Measurements from ENCODE around the gene NAXE. TPM values are rescaled to one million over a fixed set of nuclear protein-coding genes. Genes with fewer than 3 reads are reported as not detected.

The NAXE gene
- total RNA-seq, 1 donor: 63.7 TPM

DNA sequence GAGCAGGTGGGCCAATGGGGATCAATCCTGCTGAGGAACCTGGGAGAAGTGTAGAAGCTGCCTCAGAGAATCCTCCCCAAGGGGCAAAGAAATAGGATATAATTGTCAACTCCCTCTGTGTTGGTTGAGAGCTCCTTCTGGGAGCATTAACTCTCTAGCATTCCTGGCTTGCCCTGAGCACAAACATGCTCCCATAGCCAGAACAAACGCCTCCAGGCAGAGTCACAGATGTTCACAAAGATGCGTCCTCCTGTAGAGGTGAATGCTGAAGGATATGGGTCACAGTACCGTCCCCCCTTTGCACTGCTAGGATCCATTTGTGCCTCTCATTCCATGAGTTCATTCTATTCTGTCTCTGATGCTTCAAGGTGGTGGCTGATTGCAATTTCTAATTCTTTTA is 40.8 kb downstream of the NAXE start:
- Histone ChIP-seq H2AFZ (ENCODE audit: low read length) (no peak overlapping the region), H4K20me1 (ENCODE audit: insufficient read depth, low read length) (no peaks in the 10 kb centered on the region), H3K4me1 (ENCODE audit: insufficient read depth, low read length) (no peaks in the 10 kb centered on the region), H3K4me2 (ENCODE audit: insufficient read depth, low read length) (no peak overlapping the region), H3K79me2 (ENCODE audit: insufficient read depth, low read length) (no peaks in the 10 kb centered on the region), H3K4me3 (ENCODE audit: insufficient read depth, low read length) (no peak overlapping the region), H3K27me3 (ENCODE audit: insufficient read depth, low read length) (peaks cover 57% of the 10 kb centered on the region), H3K9me3 (ENCODE audit: low read depth, low read length) (no peaks in the 10 kb centered on the region), H3K36me3 (ENCODE audit: insufficient read depth, low read length) (no peaks in the 10 kb centered on the region), H3K27ac (ENCODE audit: low read depth, low read length) (no peak overlapping the region)
- no peak for TF ChIP-seq CTCF (IDR thresholded peaks at IDR 0.05; ENCODE audit: extremely low read depth, low read depth, low read length)
- no peak for DNase-seq (ENCODE audit: insufficient read length, low spot score, missing footprints)

- no peak for TF ChIP-seq CTCF (IDR thresholded peaks at IDR 0.05; ENCODE audit: extremely low read depth, low read depth, low read length)
- H3K4me3 ChIP-seq (ENCODE audit: insufficient read depth, low read length): no peak overlapping the region
- H3K9me3 ChIP-seq (ENCODE audit: low read depth, low read length): no peaks in the 10 kb centered on the region
- H3K4me1 ChIP-seq (ENCODE audit: insufficient read depth, low read length): no peaks in the 10 kb centered on the region
- H4K20me1 ChIP-seq (ENCODE audit: insufficient read depth, low read length): no peaks in the 10 kb centered on the region
- H3K79me2 ChIP-seq (ENCODE audit: insufficient read depth, low read length): no peaks in the 10 kb centered on the region
- peaks cover 89% of the 10 kb centered on the region for H3K27me3 ChIP-seq (ENCODE audit: insufficient read depth, low read length)
- no peak overlapping the region for H3K4me2 ChIP-seq (ENCODE audit: insufficient read depth, low read length)
- no peak overlapping the region for H2AFZ ChIP-seq (ENCODE audit: low read length)
- no peaks in the 10 kb centered on the region for H3K36me3 ChIP-seq (ENCODE audit: insufficient read depth, low read length)
- DNase-seq (ENCODE audit: insufficient read length, low spot score, missing footprints): peak; percentile 65
- H3K27ac ChIP-seq (ENCODE audit: low read depth, low read length): no peak overlapping the region
These were observed 46.8 kb downstream of the NAXE start for GRCh38 chr1:156638189-156638985.

- H3K9me3 ChIP-seq (ENCODE audit: low read depth, low read length): no peaks in the 10 kb centered on the region
- H2AFZ ChIP-seq (ENCODE audit: low read length): no peak overlapping the region
- no peak for TF ChIP-seq CTCF (IDR thresholded peaks at IDR 0.05; ENCODE audit: extremely low read depth, low read depth, low read length)
These were observed 48.1 kb downstream of the NAXE start for GRCh38 chr1:156639601-156640101.

GRCh38 chr1:156640842-156641706 is 49.5 kb downstream of the NAXE start:
- Histone ChIP-seq H3K4me3 (ENCODE audit: insufficient read depth, low read length) (no peak overlapping the region), H3K4me2 (ENCODE audit: insufficient read depth, low read length) (no peak overlapping the region), H3K27ac (ENCODE audit: low read depth, low read length) (no peak overlapping the region), H3K4me1 (ENCODE audit: insufficient read depth, low read length) (no peaks in the 10 kb centered on the region), H2AFZ (ENCODE audit: low read length) (no peak overlapping the region), H3K27me3 (ENCODE audit: insufficient read depth, low read length) (peaks cover 96% of the 10 kb centered on the region), H4K20me1 (ENCODE audit: insufficient read depth, low read length) (no peaks in the 10 kb centered on the region), H3K9me3 (ENCODE audit: low read depth, low read length) (no peaks in the 10 kb centered on the region), H3K36me3 (ENCODE audit: insufficient read depth, low read length) (no peaks in the 10 kb centered on the region), H3K79me2 (ENCODE audit: insufficient read depth, low read length) (no peaks in the 10 kb centered on the region)
- DNase-seq (ENCODE audit: insufficient read length, low spot score, missing footprints): peak; percentile 60
- no peak for TF ChIP-seq CTCF (IDR thresholded peaks at IDR 0.05; ENCODE audit: extremely low read depth, low read depth, low read length)

More at GRCh38 chr1:156639601-156640101, 48.1 kb downstream of the NAXE start:
- peaks cover 90% of the 10 kb centered on the region for H3K27me3 ChIP-seq (ENCODE audit: insufficient read depth, low read length)
- no peak overlapping the region for H3K27ac ChIP-seq (ENCODE audit: low read depth, low read length)
- no peak overlapping the region for H3K4me3 ChIP-seq (ENCODE audit: insufficient read depth, low read length)
- no peaks in the 10 kb centered on the region for H3K4me1 ChIP-seq (ENCODE audit: insufficient read depth, low read length)
- no peaks in the 10 kb centered on the region for H4K20me1 ChIP-seq (ENCODE audit: insufficient read depth, low read length)
- no peaks in the 10 kb centered on the region for H3K79me2 ChIP-seq (ENCODE audit: insufficient read depth, low read length)
- no peak overlapping the region for H3K4me2 ChIP-seq (ENCODE audit: insufficient read depth, low read length)
- peak; percentile 79 for DNase-seq (ENCODE audit: insufficient read length, low spot score, missing footprints)
- no peaks in the 10 kb centered on the region for H3K36me3 ChIP-seq (ENCODE audit: insufficient read depth, low read length)

All from osteoblast (primary cell).